ENCODE results near the gene TSTD1.

Gene TSTD1

DNA sequence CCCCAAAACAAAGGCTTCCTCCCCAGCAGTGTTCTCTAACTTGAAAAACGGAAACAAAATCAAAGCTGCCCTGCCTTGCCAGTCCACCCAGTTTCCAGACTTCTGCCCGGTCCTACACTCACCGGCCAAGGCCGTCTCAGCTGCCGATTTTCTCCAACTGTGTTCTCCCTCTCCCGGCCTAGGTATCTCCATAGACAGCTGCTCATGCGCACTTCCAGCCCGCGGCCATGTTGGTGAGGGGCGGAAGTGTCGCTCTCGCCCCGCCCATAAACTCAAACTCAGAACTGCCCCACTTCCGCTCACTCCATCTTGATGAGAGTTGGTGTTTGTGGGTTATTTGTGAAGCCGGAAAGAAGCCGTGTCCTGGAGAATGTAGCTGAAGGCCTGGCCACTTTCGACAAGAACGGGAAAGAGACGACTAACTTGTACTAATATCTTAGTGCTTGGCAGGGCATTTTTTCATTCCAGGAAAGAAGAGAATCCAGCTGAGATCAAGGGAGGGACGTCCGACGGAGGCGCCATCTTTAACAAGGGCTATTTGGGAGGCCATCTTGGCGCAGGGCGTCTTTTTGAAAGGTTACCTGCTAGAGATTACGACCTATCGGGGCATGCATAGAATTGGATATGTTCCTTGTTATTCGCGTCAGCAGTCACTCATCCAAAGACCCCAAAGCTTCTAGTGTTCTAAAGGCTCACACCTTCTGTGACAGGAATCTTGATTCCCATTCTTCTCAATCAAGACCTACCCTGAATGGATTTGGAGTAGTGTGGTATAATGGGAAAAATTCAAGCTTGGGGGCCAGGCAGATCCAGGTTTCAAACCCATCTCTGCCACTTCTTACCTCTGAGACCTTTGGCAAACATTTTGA lies 7.2 kb upstream of the TSTD1 start, which contains the start of gene USF1:
Gene USF1, minus strand, starts transcription at position 242 of the 869 bp plus-strand sequence. CDS start 2,702 bp downstream, outside the sequence.
- TF ChIP-seq, protein P1, sequence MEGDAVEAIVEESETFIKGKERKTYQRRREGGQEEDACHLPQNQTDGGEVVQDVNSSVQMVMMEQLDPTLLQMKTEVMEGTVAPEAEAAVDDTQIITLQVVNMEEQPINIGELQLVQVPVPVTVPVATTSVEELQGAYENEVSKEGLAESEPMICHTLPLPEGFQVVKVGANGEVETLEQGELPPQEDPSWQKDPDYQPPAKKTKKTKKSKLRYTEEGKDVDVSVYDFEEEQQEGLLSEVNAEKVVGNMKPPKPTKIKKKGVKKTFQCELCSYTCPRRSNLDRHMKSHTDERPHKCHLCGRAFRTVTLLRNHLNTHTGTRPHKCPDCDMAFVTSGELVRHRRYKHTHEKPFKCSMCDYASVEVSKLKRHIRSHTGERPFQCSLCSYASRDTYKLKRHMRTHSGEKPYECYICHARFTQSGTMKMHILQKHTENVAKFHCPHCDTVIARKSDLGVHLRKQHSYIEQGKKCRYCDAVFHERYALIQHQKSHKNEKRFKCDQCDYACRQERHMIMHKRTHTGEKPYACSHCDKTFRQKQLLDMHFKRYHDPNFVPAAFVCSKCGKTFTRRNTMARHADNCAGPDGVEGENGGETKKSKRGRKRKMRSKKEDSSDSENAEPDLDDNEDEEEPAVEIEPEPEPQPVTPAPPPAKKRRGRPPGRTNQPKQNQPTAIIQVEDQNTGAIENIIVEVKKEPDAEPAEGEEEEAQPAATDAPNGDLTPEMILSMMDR (IDR thresholded peaks at IDR 0.05): no peak
- peak; percentile 96 for DNase-seq (ENCODE audit: low spot score)
- Histone ChIP-seq H3K27ac (peak within 1 kb of the TSS; percentile 89), H3K4me3 (peak within 1 kb of the TSS; percentile 78)

DNA sequence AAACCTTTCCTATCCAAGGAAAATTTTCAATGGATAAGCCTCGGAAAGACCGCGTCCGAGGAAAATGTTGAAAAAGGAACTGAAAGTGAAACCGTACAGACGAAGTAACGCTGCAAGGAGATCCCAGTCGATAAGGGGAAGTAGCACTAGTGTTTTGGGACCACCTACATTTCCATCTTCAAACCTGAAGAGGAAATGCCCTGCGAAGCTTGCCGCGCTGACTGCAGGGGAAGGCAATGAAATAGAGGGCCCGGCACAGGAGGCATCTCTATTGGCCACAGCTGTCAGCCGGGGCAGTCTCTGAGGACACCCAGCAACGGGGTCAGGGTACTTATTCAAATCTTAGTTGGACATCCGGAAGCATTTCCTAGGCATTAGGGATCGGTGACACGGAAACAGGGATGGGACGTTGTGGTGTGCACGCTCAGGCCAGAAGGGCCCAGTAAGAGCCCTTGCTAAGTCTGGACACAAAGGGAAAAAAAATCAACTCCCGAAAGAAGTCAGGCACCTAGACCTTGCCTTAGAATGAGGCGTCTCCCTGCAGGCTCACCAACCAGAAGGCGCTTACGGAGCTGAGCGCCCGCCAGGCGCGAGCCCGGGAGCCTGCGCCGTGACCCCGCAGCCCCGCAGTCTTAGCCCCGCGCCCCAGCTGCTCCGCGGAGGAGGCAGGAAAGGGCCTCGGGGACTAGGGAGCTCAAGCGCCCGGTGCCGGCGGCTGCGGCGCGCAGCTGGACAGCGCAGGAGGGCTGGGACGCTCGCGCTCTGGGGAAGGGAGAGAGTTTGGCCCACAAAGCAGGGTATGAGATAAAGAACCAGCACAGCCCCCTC lies 6.4 kb upstream of the TSTD1 start:
- Histone ChIP-seq H3K4me3 (peak overlapping the region; percentile 78), H3K27ac (peak overlapping the region; percentile 89)
- peak; percentile 86 for DNase-seq (ENCODE audit: low spot score)
- TF ChIP-seq, protein P1 (IDR thresholded peaks at IDR 0.05): no peak

DNA sequence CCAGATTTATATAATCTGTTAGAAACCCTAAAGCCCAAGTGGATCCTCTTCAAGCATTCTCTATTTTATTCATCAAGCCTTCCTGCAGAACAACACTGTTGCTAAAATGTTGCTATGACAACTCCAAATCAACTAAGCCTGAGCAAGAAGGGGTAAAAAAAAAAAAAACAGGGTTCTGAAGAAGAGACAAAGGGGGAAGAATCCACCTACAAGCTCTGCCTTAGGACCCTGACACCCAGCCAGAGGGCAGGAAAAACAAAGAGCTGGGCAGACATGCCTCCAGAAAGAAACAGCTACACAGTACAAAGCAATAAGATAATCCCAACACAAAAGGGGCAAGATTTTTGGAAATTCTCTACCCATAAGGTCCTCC lies 5.8 kb upstream of the TSTD1 start:
- no peak for DNase-seq (ENCODE audit: low spot score)
- Histone ChIP-seq H3K27ac (peak overlapping the region; percentile 89), H3K4me3 (peak overlapping the region; percentile 78)
- TF ChIP-seq, protein P1 (IDR thresholded peaks at IDR 0.05): no peak

DNA sequence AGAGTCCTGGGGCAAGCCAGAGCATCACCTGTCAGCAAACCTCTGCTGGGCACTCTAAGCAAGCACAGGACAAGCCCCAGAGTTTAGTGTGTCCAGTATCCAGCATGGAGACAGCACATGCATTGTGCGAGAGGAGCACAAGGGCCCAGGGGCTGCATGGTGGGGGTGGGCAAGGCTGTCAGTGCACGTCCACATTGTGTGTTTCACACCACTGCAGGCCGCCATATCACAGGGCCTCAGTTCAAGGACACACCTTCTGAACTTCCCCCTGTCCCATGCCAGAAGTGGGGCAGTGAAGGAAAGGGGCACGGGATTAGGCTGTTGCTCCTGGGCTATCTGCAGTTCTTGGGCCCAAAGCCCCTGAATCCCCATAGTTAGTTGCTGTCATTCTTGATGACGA lies 782 bp upstream of the TSTD1 start:
- DNase-seq (ENCODE audit: low spot score): no peak
- Histone ChIP-seq H3K4me3 (no peak overlapping the region), H3K27ac (no peak overlapping the region)
- TF ChIP-seq, protein P1 (IDR thresholded peaks at IDR 0.05): no peak

DNA sequence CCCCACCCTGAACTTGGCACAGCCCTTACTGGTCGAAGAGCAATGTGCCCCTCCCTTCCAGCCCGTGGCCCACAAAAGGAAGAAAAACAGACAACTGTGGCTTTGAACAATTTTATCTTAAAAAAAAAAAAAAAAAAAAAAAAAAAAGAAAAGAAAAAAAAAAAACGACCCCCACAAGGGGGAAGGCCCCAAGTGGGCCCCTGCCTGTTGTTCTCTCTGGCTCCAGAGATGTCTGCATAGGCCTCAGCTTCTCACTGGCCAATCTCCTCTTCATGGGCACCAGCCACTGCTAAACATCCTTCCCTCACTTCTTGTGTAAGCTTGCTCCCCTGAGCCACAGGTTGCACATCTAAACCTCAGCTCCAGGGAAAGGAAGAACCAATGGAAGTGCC lies 386 bp upstream of the TSTD1 start:
- TF ChIP-seq, protein P1 (IDR thresholded peaks at IDR 0.05): no peak
- no peak for DNase-seq (ENCODE audit: low spot score)
- peak overlapping the region; percentile 89 for H3K4me3 ChIP-seq
- H3K27ac ChIP-seq: peak overlapping the region in 1 of 2 donors; percentile 61

DNA sequence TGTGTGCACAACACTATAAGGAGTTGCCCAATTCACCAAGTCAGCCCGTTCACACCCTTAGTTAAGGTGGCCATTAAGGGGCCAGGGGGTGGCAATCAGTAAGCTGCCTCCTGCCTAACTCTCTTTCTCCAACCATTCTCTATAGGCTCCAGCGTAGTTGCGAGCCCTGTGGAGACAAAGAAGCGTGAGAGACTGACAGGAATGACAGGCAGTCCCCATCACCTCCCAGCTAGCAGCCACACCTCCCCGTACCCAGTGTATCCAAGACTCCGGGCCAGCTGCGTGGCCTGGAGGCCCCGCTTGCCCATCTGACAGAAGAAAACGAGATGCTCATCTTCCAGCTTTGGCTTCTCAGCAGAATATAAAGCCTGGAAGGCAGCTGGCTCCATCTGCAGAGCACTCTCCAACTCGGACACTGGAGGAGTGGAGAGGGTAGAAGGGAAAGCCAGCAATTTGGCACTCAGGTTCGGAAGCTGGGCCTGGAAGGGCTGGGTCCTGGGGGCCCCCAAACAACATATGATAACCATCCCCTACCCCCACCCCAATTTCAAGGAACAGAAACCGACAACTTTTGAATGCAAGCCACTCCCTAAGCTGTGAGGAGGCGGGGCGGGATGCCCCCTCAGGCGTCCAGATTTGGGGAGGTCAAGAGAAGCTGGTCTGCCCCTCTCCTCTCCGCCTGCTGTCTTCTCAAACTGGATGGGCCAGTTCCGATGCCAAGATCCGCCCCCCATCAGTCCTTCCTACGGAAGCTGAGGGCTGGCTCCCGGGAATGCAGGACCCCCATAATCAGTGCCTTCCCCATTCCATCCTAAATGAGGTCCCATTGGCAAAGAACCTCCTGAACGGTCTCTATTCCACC lies 872 bp downstream of the TSTD1 start:
- TF ChIP-seq, protein P1 (IDR thresholded peaks at IDR 0.05): no peak
- H3K4me3 ChIP-seq: peak overlapping the region; percentile 89
- peak overlapping the region in 1 of 2 donors; percentile 61 for H3K27ac ChIP-seq
- DNase-seq (ENCODE audit: low spot score): no peak

Measured in coronary artery (tissue), 2 donors.